Effector memory CD4-positive, alpha-beta T cell (primary cell): Measurements from ENCODE around the gene MYBPC2.

Source experiments
- DNase-seq, 3 donors: peaks; one replicate each; pipeline ENCODE4 v3.0.0-alpha.2; 2020
- H3K27ac ChIP-seq: 2 replicates; pipeline ENCODE4 v1.7.0; 2013; ENCODE audit warnings: mild to moderate bottlenecking, low read length, moderate library complexity; ENCODE audit not compliant: insufficient read depth, poor library complexity, severe bottlenecking
- H3K27me3 ChIP-seq: replicated peaks from 2 replicates; pipeline ENCODE4 v1.7.0; 2013; ENCODE audit warnings: mild to moderate bottlenecking, low read length; ENCODE audit not compliant: insufficient read depth, control insufficient read depth, poor library complexity, severe bottlenecking
- H3K36me3 ChIP-seq: 2 replicates; pipeline ENCODE4 v1.7.0; 2013; ENCODE audit warnings: mild to moderate bottlenecking, low read length, moderate library complexity; ENCODE audit not compliant: control insufficient read depth, insufficient read depth
- H3K4me1 ChIP-seq: 2 replicates; pipeline ENCODE4 v1.7.0; 2013; ENCODE audit warnings: low read length, mild to moderate bottlenecking; ENCODE audit not compliant: control insufficient read depth, insufficient read depth, poor library complexity, severe bottlenecking
- H3K4me3 ChIP-seq: 2 replicates; pipeline ENCODE4 v1.7.0; 2013; ENCODE audit warnings: low read length, low read depth, mild to moderate bottlenecking; ENCODE audit not compliant: insufficient read depth, poor library complexity, severe bottlenecking
- H3K9me3 ChIP-seq: 2 replicates; pipeline ENCODE4 v1.7.0; 2013; ENCODE audit warnings: mild to moderate bottlenecking, low read length, moderate library complexity; ENCODE audit not compliant: control insufficient read depth

MYBPC2 gene

DNA sequence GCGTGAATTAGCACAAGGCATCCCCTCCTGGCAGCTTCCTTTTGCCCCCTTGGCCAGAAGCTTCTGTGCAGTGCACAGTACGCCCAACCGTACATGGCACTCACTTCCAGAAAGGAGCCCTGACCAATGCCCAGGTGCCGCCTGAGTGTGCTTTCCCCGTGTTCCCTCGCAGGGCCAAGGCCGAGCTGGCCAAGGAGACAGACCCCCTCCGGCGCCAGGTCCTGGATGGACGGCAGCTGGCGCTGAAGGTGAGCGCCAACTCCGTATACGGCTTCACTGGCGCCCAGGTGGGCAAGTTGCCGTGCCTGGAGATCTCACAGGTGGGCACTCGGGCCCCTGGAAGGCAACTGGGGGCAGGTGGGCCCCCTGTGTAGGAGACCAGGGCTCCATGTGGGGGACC, 23.3 kb upstream of the MYBPC2 start:
- no peak for DNase-seq
- Histone ChIP-seq H3K27me3 (no peaks in the 10 kb centered on the region), H3K4me1 (no peaks in the 10 kb centered on the region), H3K9me3 (no peaks in the 10 kb centered on the region), H3K27ac (no peak overlapping the region), H3K4me3 (no peak overlapping the region), H3K36me3 (peaks cover 6% of the 10 kb centered on the region)

DNA sequence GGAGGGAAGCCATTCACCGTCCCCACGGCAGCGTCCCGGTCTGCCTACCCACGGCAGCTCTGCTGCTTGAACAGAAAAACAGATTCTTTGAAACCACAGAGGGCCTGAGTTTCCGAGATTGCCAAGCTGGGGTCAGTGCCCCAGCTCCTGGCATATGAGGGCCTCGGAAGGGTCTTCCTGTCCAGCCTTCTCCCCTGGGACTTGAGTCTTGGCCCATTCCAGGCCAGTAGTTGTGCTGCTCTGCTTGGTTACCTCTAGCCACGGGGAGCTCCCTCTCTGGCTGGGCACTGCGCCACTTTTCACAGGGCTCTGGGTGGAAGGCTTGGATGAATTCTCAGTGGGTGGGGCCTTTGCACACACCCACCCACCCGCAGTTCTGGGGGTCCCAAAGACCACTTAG, 22.6 kb upstream of the MYBPC2 start:
- H3K27me3 ChIP-seq = no peaks in the 10 kb centered on the region
- H3K4me1 ChIP-seq = no peaks in the 10 kb centered on the region
- DNase-seq = no peak

DNA sequence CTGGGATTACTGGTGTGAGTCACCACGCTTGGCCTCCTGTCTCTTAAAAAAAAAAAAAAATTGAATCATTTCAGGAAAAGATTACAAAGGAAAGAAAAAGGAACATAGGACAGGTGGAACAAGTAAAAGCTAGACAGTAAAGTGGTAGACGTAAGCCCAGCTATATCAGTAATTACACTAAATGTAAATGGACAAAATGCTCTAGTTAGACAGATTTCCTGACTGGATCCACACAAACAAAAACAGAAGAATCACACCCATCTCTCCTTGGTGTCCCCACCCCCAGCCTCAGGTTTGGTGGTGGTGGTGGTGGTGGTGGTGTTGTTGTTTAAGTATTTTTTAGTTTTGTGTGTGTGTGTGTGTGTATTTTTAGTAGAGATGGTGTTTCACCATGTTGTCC, 20.3 kb upstream of the MYBPC2 start:
- no peaks in the 10 kb centered on the region for H3K4me1 ChIP-seq
- H3K27ac ChIP-seq = no peak overlapping the region
- DNase-seq = no peak
- H3K27me3 ChIP-seq = no peaks in the 10 kb centered on the region
- H3K36me3 ChIP-seq = no peaks in the 10 kb centered on the region
- H3K4me3 ChIP-seq = no peak overlapping the region
- H3K9me3 ChIP-seq = no peaks in the 10 kb centered on the region

More for the DNA sequence above, 22.6 kb upstream of the MYBPC2 start:
- no peak overlapping the region for H3K27ac ChIP-seq
- no peak overlapping the region for H3K4me3 ChIP-seq
- H3K36me3 ChIP-seq = peaks cover 6% of the 10 kb centered on the region
- H3K9me3 ChIP-seq = no peaks in the 10 kb centered on the region

DNA sequence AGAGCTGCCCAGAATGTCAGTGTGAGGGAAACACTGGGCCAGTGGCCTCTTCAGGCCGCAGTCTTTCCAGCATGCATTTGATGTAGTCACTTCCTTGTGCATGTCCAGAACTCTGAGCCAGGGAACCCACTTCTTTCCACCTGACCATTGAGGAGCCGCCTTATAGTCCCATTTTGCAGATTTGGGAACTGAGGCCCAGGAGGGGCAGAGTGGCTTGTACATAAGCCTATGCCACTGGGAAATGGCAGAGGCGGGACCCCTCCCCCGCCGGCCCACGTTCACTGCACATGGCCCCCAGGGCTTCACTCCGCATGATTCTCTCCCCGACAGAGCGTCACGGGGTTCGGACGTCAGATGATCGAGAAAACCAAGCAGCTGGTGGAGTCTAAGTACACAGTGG, 19.6 kb upstream of the MYBPC2 start:
- Histone ChIP-seq H3K9me3 (no peaks in the 10 kb centered on the region), H3K27me3 (no peaks in the 10 kb centered on the region), H3K36me3 (no peaks in the 10 kb centered on the region), H3K4me1 (no peaks in the 10 kb centered on the region), H3K4me3 (no peak overlapping the region), H3K27ac (no peak overlapping the region)
- DNase-seq = no peak

DNA sequence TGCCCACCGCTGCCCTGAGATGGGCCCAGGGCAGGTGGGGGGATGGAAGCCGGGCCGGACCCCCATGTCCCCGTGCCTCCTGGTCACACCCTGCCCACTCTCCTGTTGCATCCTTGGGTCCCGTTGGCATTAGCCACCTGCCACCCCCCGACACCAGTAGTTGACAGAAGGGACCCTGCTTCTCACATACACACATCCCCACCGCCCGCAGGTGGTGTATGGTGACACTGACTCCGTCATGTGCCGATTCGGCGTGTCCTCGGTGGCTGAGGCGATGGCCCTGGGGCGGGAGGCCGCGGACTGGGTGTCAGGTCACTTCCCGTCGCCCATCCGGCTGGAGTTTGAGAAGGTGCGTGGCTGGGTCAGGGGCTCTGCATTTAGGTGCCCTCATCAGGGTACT, 19.2 kb upstream of the MYBPC2 start:
- Histone ChIP-seq H3K36me3 (no peaks in the 10 kb centered on the region), H3K27ac (no peak overlapping the region), H3K4me3 (no peak overlapping the region), H3K4me1 (no peaks in the 10 kb centered on the region), H3K9me3 (no peaks in the 10 kb centered on the region), H3K27me3 (peaks cover 1% of the 10 kb centered on the region)
- no peak for DNase-seq

DNA sequence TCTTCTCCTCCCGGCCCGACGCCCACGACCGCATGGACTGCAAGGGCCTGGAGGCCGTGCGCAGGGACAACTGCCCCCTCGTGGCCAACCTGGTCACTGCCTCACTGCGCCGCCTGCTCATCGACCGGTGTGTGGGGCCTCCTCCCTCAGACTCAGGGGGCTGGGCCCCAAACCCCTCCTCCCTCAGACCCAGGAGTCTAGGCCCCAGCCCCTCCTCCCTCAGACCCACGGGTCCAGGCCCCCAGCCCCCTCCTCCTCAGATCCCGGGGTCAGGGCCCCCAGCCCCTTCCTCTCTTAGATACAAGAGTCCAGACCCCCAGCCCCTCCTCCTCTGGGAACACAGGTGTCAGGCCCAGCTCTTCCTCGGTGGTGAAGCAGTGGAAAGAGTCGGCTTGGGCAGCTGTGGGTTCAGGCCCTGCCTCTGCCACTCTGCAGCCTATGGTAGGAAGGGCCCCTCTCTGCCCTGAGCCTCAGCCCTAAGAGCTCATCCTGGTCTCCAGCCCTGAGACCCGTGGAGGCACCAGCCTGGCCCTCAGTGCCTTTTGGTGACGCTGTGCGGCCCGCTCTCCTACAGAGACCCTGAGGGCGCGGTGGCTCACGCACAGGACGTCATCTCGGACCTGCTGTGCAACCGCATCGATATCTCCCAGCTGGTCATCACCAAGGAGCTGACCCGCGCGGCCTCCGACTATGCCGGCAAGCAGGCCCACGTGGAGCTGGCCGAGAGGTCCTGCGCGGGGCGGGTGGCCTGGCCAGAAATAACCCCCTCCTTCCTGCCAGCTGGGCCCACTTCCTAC, 17.6 kb upstream of the MYBPC2 start:
- Histone ChIP-seq H3K27ac (no peak overlapping the region), H3K4me3 (no peak overlapping the region), H3K27me3 (peaks cover 8% of the 10 kb centered on the region), H3K4me1 (no peaks in the 10 kb centered on the region), H3K9me3 (no peaks in the 10 kb centered on the region), H3K36me3 (no peaks in the 10 kb centered on the region)
- DNase-seq = peak; percentile 46 to 58 (median 46)

DNA sequence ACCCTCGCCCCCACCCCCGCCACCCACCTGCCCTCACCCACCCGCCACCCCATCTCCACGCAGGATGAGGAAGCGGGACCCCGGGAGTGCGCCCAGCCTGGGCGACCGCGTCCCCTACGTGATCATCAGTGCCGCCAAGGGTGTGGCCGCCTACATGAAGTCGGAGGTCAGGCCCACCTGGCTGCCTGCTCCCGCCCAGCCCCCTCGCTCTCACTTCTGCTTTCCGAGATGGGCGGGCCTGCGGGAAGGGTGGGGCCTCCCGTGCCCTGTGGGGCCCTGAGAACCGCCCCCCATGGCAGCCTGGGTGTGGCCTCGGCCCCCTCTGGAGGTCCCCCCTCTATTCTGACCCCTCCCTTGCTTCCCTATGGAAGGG, 17.0 kb upstream of the MYBPC2 start:
- no peak overlapping the region for H3K4me3 ChIP-seq
- H3K4me1 ChIP-seq = no peaks in the 10 kb centered on the region
- DNase-seq = no peak
- peaks cover 8% of the 10 kb centered on the region for H3K27me3 ChIP-seq
- H3K27ac ChIP-seq = no peak overlapping the region
- H3K9me3 ChIP-seq = no peaks in the 10 kb centered on the region
- no peaks in the 10 kb centered on the region for H3K36me3 ChIP-seq

DNA sequence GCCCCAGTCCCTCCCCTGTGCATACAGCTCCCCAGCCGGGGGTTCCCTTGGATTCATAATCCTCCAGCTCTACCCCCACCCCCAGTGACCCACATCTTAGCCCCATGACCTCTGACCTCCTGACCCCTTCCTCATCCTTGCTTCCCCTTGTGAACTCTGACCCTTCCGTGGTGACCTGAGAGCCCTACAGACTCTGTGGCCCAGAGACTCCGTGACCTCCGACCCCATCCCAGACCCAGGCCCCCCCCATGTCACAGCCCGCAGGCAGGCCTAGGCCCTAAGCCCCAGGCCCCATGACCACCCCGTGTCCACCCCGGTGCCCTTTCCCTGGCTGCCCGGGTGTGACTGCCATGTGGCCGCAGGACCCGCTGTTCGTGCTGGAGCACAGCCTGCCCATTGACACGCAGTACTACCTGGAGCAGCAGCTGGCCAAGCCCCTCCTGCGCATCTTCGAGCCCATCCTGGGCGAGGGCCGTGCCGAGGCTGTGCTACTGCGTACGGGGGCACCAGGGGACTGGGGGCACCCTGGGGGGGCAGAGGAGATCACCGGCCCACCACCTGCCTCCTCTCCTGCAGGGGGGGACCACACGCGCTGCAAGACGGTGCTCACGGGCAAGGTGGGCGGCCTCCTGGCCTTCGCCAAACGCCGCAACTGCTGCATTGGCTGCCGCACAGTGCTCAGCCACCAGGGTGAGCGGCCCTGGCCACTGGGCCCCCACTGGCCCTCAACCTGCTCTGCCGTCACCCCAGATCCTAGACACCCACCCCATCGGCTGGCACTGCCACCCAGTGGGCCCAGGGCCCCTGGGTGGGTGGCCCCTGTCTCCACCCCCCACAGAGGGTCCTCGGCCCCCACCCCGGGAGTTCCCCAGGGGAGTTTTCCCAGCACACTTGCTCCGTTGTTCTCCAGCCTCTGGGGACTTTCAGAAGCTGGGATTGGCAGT, 16.4 kb upstream of the MYBPC2 start:
- H3K4me3 ChIP-seq = no peak overlapping the region
- H3K27me3 ChIP-seq = peaks cover 8% of the 10 kb centered on the region
- H3K27ac ChIP-seq = no peak overlapping the region
- no peaks in the 10 kb centered on the region for H3K36me3 ChIP-seq
- no peaks in the 10 kb centered on the region for H3K9me3 ChIP-seq
- DNase-seq = no peak
- H3K4me1 ChIP-seq = no peaks in the 10 kb centered on the region

DNA sequence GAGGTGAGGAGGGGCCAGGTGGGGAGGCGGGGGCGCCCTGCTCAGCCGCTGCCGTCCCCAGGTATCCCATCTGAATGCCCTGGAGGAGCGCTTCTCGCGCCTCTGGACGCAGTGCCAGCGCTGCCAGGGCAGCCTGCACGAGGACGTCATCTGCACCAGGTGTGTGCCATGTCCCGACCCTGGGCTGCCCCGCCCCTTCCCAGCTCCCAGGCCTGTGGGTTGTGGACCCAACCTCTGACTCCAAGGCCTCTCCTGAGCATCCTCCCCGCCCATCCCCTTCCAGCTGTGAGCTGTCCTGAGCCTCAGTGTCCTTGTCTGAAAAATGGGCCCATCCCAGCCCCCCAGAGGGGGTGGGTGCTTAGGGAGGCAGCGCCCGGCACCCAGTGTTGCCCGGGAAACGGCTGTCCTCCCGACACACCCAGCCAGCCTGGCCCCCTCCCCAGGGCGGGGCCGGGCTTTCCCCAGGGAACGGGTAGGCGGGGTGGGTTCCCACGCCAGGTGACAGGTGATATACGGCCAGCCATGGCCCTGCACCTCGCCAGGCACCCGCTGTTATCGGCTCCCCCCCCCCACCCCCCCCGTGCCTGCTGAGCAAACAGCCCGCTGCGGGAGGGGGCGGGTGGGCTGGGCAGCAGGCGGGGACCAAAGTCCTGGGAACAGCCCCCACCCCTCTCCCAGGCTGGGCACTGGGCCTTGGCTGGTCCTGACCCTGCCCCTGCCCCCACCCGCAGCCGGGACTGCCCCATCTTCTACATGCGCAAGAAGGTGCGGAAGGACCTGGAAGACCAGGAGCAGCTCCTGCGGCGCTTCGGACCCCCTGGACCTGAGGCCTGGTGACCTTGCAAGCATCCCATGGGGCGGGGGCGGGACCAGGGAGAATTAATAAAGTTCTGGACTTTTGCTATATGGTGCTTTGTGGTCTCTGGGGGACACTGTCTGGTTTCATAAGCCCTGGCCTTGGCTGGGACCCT, 15.3 kb upstream of the MYBPC2 start:
- no peaks in the 10 kb centered on the region for H3K4me1 ChIP-seq
- DNase-seq = no peak
- no peak overlapping the region for H3K4me3 ChIP-seq
- no peaks in the 10 kb centered on the region for H3K9me3 ChIP-seq
- no peak overlapping the region for H3K27ac ChIP-seq
- H3K36me3 ChIP-seq = no peaks in the 10 kb centered on the region
- peaks cover 8% of the 10 kb centered on the region for H3K27me3 ChIP-seq
